HEK293 (cell line): ENCODE data around the gene PTPN18.

Experiments used
- CTCF ChIA-PET: fragments of 350-600 bp; formaldehyde crosslinking; extraction: SDS; loops from one replicate; lab custom pipeline; 2021; ENCODE audit warnings: antibody characterized with exemption; lab: Yijun Ruan, JAX
- POLR2A ChIA-PET: fragments of 300-600 bp; formaldehyde crosslinking; extraction: SDS; loops from one replicate; lab custom pipeline; 2020; ENCODE audit warnings: antibody characterized with exemption, inconsistent platforms; lab: Yijun Ruan, JAX
- H3K27ac ChIP-seq: fragments of 200-500 bp; sonication (Bioruptor generic); 2 replicates; pipeline ENCODE4 v1.5.1; 2014; ENCODE audit warnings: low read depth, low read length, control low read depth, inconsistent platforms; ENCODE audit errors: extremely low read depth
- H3K36me3 ChIP-seq, 2 experiments: fragments of 200-500 bp in 1 of 2; sonication (Bioruptor generic) in 1 of 2; 1 replicate in 1 of 2; 2 replicates in 1 of 2; pipeline ENCODE4 v1.5.1; 2014 to 2017; ENCODE audit warnings: inconsistent platforms in 2 of 2, low read length in 2 of 2; ENCODE audit not compliant: control insufficient read depth in 2 of 2, insufficient read depth in 1 of 2
- H3K4me1 ChIP-seq: fragments of 200-500 bp; sonication (Bioruptor generic); 2 replicates; pipeline ENCODE4 v1.5.1; 2014; ENCODE audit warnings: mild to moderate bottlenecking, low read length, inconsistent platforms; ENCODE audit not compliant: control insufficient read depth, insufficient read depth
- H3K4me3 ChIP-seq: 2 replicates; pipeline ENCODE4 v1.5.1; 2011; ENCODE audit warnings: low read depth, mild to moderate bottlenecking, control low read depth, low read length, moderate library complexity
- H3K9me3 ChIP-seq: fragments of 200-500 bp; sonication (Bioruptor generic); 2 replicates; pipeline ENCODE4 v1.5.1; 2014; ENCODE audit warnings: low read depth, low read length, inconsistent platforms; ENCODE audit not compliant: control insufficient read depth, insufficient read depth
- AEBP2 ChIP-seq: fragments of 450-650 bp; formaldehyde crosslinking; IDR thresholded peaks from 2 replicates; pipeline ENCODE4 v1.5.1; 2016; ENCODE audit warnings: missing biosample characterization, missing genetic modification characterization, borderline replicate concordance
- GLIS1 ChIP-seq: fragments of 450-650 bp; formaldehyde crosslinking; IDR thresholded peaks from 2 replicates; pipeline ENCODE4 v1.5.1; 2016; ENCODE audit warnings: missing biosample characterization, missing genetic modification characterization
- KLF9 ChIP-seq: fragments of 450-650 bp; formaldehyde crosslinking; IDR thresholded peaks from 2 replicates; pipeline ENCODE4 v1.5.1; 2016; ENCODE audit warnings: missing biosample characterization, missing genetic modification characterization, low read depth
- OSR2 ChIP-seq: fragments of 450-650 bp; formaldehyde crosslinking; IDR thresholded peaks from 2 replicates; pipeline ENCODE4 v1.5.1; 2016; ENCODE audit warnings: missing biosample characterization, missing genetic modification characterization
- PRDM2 ChIP-seq: fragments of 450-650 bp; formaldehyde crosslinking; IDR thresholded peaks from 2 replicates; pipeline ENCODE4 v1.5.1; 2016; ENCODE audit warnings: missing biosample characterization, missing genetic modification characterization, borderline replicate concordance
- REPIN1 ChIP-seq: fragments of 450-650 bp; formaldehyde crosslinking; IDR thresholded peaks from 2 replicates; pipeline ENCODE4 v1.5.1; 2017; ENCODE audit warnings: missing biosample characterization, missing genetic modification characterization, low read depth
- SALL2 ChIP-seq: fragments of 450-650 bp; formaldehyde crosslinking; IDR thresholded peaks from 2 replicates; pipeline ENCODE4 v1.5.0; 2017; ENCODE audit warnings: missing biosample characterization, mild to moderate bottlenecking, missing genetic modification characterization, borderline replicate concordance
- SETDB1 ChIP-seq: IDR thresholded peaks from one replicate; pipeline ENCODE4 v1.6.1; 2017; ENCODE audit warnings: mild to moderate bottlenecking, low read length, moderate library complexity, mixed read lengths; ENCODE audit not compliant: insufficient read length
- ZNF501 ChIP-seq: fragments of 450-650 bp; formaldehyde crosslinking; IDR thresholded peaks from 2 replicates; pipeline ENCODE4 v1.5.1; 2016; ENCODE audit warnings: missing biosample characterization, missing genetic modification characterization
- ZNF623 ChIP-seq: fragments of 450-650 bp; formaldehyde crosslinking; IDR thresholded peaks from 2 replicates; pipeline ENCODE4 v1.5.1; 2016; ENCODE audit warnings: missing biosample characterization, missing genetic modification characterization
- ZNF624 ChIP-seq: fragments of 450-650 bp; formaldehyde crosslinking; IDR thresholded peaks from 2 replicates; pipeline ENCODE4 v1.5.1; 2017; ENCODE audit warnings: missing biosample characterization, missing genetic modification characterization
- ZNF626 ChIP-seq: fragments of 450-650 bp; sonication (Bioruptor Pico); formaldehyde crosslinking; IDR thresholded peaks from 2 replicates; pipeline ENCODE4 v1.5.1; 2018; ENCODE audit warnings: missing biosample characterization, missing genetic modification characterization, inconsistent platforms
- ZNF654 ChIP-seq: fragments of 450-650 bp; formaldehyde crosslinking; IDR thresholded peaks from 2 replicates; pipeline ENCODE4 v1.5.1; 2016; ENCODE audit warnings: low read depth, missing biosample characterization, missing genetic modification characterization
- ZNF677 ChIP-seq: fragments of 450-650 bp; IDR thresholded peaks from 2 replicates; pipeline ENCODE4 v1.5.0; 2018; ENCODE audit warnings: missing biosample characterization, mild to moderate bottlenecking, missing genetic modification characterization, moderate library complexity
- ZNF701 ChIP-seq: fragments of 450-650 bp; formaldehyde crosslinking; IDR thresholded peaks from 2 replicates; pipeline ENCODE4 v1.5.1; 2016; ENCODE audit warnings: missing biosample characterization, missing genetic modification characterization
- ZNF830 ChIP-seq: fragments of 450-650 bp; IDR thresholded peaks from 2 replicates; pipeline ENCODE4 v1.5.0; 2018; ENCODE audit warnings: missing biosample characterization, missing genetic modification characterization, low read depth, mild to moderate bottlenecking, moderate library complexity
- ZSCAN16 ChIP-seq: fragments of 450-650 bp; formaldehyde crosslinking; IDR thresholded peaks from 2 replicates; pipeline ENCODE4 v1.5.1; 2016; ENCODE audit warnings: missing biosample characterization, missing genetic modification characterization
- TF ChIP-seq, protein P1 (sequence below): fragments of 450-650 bp; formaldehyde crosslinking; IDR thresholded peaks from 2 replicates; pipeline ENCODE4 v1.5.1; 2016; ENCODE audit warnings: missing biosample characterization, missing genetic modification characterization
- TF ChIP-seq, protein P2 (sequence below): fragments of 450-650 bp; IDR thresholded peaks from 2 replicates; pipeline ENCODE4 v1.5.1; 2018; ENCODE audit warnings: missing biosample characterization, missing genetic modification characterization
- TF ChIP-seq, protein P3 (sequence below): fragments of 450-650 bp; formaldehyde crosslinking; IDR thresholded peaks from 2 replicates; pipeline ENCODE4 v1.5.1; 2016; ENCODE audit warnings: missing biosample characterization, missing genetic modification characterization

The PTPN18 gene

GRCh38 chr2:130316596-130316995, 39.3 kb upstream of the PTPN18 start:
- no peak for TF ChIP-seq ZNF623 (tag by site-specific recombination)
- no peak for TF ChIP-seq ZNF830 (tag by site-specific recombination)
- TF ChIP-seq GLIS1 (tag by site-specific recombination) = no peak
- TF ChIP-seq SALL2 (tag by site-specific recombination) = no peak
- TF ChIP-seq ZNF677 = no peak
- no peak for TF ChIP-seq ZNF701
- TF ChIP-seq REPIN1 (tag by site-specific recombination) = no peak
- TF ChIP-seq, protein P1, sequence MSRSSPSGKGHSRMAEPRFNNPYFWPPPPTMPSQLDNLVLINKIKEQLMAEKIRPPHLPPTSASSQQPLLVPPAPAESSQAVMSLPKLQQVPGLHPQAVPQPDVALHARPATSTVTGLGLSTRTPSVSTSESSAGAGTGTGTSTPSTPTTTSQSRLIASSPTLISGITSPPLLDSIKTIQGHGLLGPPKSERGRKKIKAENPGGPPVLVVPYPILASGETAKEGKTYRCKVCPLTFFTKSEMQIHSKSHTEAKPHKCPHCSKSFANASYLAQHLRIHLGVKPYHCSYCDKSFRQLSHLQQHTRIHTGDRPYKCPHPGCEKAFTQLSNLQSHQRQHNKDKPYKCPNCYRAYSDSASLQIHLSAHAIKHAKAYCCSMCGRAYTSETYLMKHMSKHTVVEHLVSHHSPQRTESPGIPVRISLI (tag by site-specific recombination) = no peak
- TF ChIP-seq ZNF501 (tag by site-specific recombination) = no peak
- no peak for TF ChIP-seq OSR2 (tag by site-specific recombination)
- TF ChIP-seq ZNF626 (tag by site-specific recombination) = no peak
- TF ChIP-seq PRDM2 (tag by site-specific recombination) = no peak
- TF ChIP-seq ZNF624 (tag by site-specific recombination) = no peak
- TF ChIP-seq, protein P2, sequence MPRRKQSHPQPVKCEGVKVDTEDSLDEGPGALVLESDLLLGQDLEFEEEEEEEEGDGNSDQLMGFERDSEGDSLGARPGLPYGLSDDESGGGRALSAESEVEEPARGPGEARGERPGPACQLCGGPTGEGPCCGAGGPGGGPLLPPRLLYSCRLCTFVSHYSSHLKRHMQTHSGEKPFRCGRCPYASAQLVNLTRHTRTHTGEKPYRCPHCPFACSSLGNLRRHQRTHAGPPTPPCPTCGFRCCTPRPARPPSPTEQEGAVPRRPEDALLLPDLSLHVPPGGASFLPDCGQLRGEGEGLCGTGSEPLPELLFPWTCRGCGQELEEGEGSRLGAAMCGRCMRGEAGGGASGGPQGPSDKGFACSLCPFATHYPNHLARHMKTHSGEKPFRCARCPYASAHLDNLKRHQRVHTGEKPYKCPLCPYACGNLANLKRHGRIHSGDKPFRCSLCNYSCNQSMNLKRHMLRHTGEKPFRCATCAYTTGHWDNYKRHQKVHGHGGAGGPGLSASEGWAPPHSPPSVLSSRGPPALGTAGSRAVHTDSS (tag by site-specific recombination) = no peak
- no peak for TF ChIP-seq SETDB1
- TF ChIP-seq AEBP2 (tag by site-specific recombination) = no peak
- no peak for TF ChIP-seq ZSCAN16 (tag by site-specific recombination)
- TF ChIP-seq, protein P3, sequence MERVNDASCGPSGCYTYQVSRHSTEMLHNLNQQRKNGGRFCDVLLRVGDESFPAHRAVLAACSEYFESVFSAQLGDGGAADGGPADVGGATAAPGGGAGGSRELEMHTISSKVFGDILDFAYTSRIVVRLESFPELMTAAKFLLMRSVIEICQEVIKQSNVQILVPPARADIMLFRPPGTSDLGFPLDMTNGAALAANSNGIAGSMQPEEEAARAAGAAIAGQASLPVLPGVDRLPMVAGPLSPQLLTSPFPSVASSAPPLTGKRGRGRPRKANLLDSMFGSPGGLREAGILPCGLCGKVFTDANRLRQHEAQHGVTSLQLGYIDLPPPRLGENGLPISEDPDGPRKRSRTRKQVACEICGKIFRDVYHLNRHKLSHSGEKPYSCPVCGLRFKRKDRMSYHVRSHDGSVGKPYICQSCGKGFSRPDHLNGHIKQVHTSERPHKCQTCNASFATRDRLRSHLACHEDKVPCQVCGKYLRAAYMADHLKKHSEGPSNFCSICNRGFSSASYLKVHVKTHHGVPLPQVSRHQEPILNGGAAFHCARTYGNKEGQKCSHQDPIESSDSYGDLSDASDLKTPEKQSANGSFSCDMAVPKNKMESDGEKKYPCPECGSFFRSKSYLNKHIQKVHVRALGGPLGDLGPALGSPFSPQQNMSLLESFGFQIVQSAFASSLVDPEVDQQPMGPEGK (tag by site-specific recombination) = no peak
- TF ChIP-seq KLF9 (tag by site-specific recombination) = no peak
- TF ChIP-seq ZNF654 (tag by site-specific recombination) = no peak
- no peaks in the 10 kb centered on the region for H3K4me1 ChIP-seq
- ChIA-PET CTCF (interaction anchor here (1.9 kb wide), 1 partner anchor 15 kb away, joined by 6 read pairs; no protein-coding TSS in a partner anchor), POLR2A (no interaction called here)
- H3K9me3 ChIP-seq = no peaks in the 10 kb centered on the region
- H3K4me3 ChIP-seq = no peak overlapping the region
- H3K27ac ChIP-seq = no peak overlapping the region
- H3K36me3 ChIP-seq = no peaks in the 10 kb centered on the region
